Ramos (cell line): ENCODE results near the gene GINS1.
"Not testable (repeated sequence)": the region's sequence is repeated elsewhere in the genome, so short reads cannot be mapped to it uniquely, and the experiment has no call there.

Experiments used
- in situ Hi-C: fragments of 300-500 bp; cut with MboI; formaldehyde crosslinking; loops from one replicate; pipeline ENCODE4 v1.14.3; 2022; ENCODE audit warnings: low sequenced_read_pairs; ENCODE audit not compliant: unreplicated experiment

GINS1 gene

GRCh38 chr20:25470045-25470444 is 62.6 kb downstream of the GINS1 start:
- in situ Hi-C loops: no loop called here

- in situ Hi-C loops: no loop called here
Measured at GRCh38 chr20:25471020-25471419, 63.5 kb downstream of the GINS1 start.

- in situ Hi-C loops: not testable (repeated sequence)
Measured at GRCh38 chr20:25473297-25473696, 65.8 kb downstream of the GINS1 start.

GRCh38 chr20:25476106-25477013 is 68.9 kb downstream of the GINS1 start:
- in situ Hi-C loops: no loop called here

- in situ Hi-C loops: no loop called here
Measured at GRCh38 chr20:25477014-25477882, 69.8 kb downstream of the GINS1 start.

- in situ Hi-C loops: no loop called here
Measured at GRCh38 chr20:25478889-25479568, 71.6 kb downstream of the GINS1 start.

- in situ Hi-C loops: no loop called here
Measured at GRCh38 chr20:25479638-25480037, 72.2 kb downstream of the GINS1 start.

GRCh38 chr20:25480156-25480555 is 72.7 kb downstream of the GINS1 start:
- in situ Hi-C loops: no loop called here

- in situ Hi-C loops: no loop called here
Measured at GRCh38 chr20:25480797-25481196, 73.3 kb downstream of the GINS1 start.

- in situ Hi-C loops: no loop called here
Measured at GRCh38 chr20:25481235-25481917, 73.9 kb downstream of the GINS1 start.

GRCh38 chr20:25481918-25482253 is 74.4 kb downstream of the GINS1 start:
- in situ Hi-C loops: no loop called here

- in situ Hi-C loops: no loop called here
Measured at GRCh38 chr20:25483431-25484132, 76.1 kb downstream of the GINS1 start.

- in situ Hi-C loops: no loop called here
Measured at GRCh38 chr20:25484224-25484846, 76.9 kb downstream of the GINS1 start.

GRCh38 chr20:25484911-25485511 is 77.5 kb downstream of the GINS1 start:
- in situ Hi-C loops: no loop called here

- in situ Hi-C loops: no loop called here
Measured at GRCh38 chr20:25485872-25486271, 78.4 kb downstream of the GINS1 start.

GRCh38 chr20:25486377-25486776 is 78.9 kb downstream of the GINS1 start:
- in situ Hi-C loops: no loop called here

GRCh38 chr20:25487306-25487705 is 79.8 kb downstream of the GINS1 start:
- in situ Hi-C loops: no loop called here

GRCh38 chr20:25487975-25488374 is 80.5 kb downstream of the GINS1 start:
- in situ Hi-C loops: no loop called here
